Left cardiac atrium (tissue), 4 donors: ENCODE data around the gene LEKR1. TPM values are rescaled to one million over a fixed set of nuclear protein-coding genes. Genes with fewer than 3 reads are reported as not detected.

Source experiments
- ATAC-seq, 2 donors: fragments of 200-7000 bp; cut with Tn5 transposase; one replicate each; pipeline ENCODE4 v1.9.1; 2020; ENCODE audit warnings: mild to moderate bottlenecking in 2 of 2, moderate library complexity in 2 of 2
- DNase-seq: peaks from one replicate; pipeline ENCODE4 v3.0.0-alpha.2; 2020
- intact Hi-C, 2 donors: fragments of 100-400 bp; cut with DNase I; formaldehyde crosslinking; loops; one replicate each; pipeline versions ENCODE4 v1.14.1 to v1.15.1; 2022 to 2023
- total RNA-seq, 2 donors: library from RNA; stranded (reverse); fragmentation: NEBNext Ultra II Directional; extraction: Animal tissue kit (Norgen Biotek cat#: 25700); gene quantifications; one replicate each; pipeline ENCODE4 v1.2.1, GENCODE V29; 2021
- donor health status: DM: no; HTN: yes; CAD: no.
- donor health status: DM: no; HTN: yes; CAD: no; lungs with severe emphysema.
- donor health status: DM: yes; HTN: yes; CAD: no.
- donor health status: Dilated cardiomyopathy.

The LEKR1 gene
- total RNA-seq, 2 donors from 2014 or later = 0.65 to 2.3 TPM

GRCh38 chr3:157066335-157067098 is 240.4 kb downstream of the LEKR1 start:
- ATAC-seq (peak in 1 of 2 donors; percentile 44), DNase-seq (no peak)
- intact Hi-C loops = no loop called here

- intact Hi-C loops = no loop called here
- no peak for ATAC-seq
- DNase-seq = no peak
These were observed 241.0 kb downstream of the LEKR1 start for GRCh38 chr3:157067114-157067513.

GRCh38 chr3:157069406-157069805 is 243.3 kb downstream of the LEKR1 start:
- no peak for ATAC-seq
- no peak for DNase-seq
- intact Hi-C loops = no loop called here

GRCh38 chr3:157069846-157070677 is 243.9 kb downstream of the LEKR1 start:
- DNase-seq = no peak
- intact Hi-C loops = no loop called here
- peak in 1 of 2 donors; percentile 12 for ATAC-seq

GRCh38 chr3:157070678-157070999 is 244.5 kb downstream of the LEKR1 start:
- intact Hi-C loops = no loop called here
- no peak for DNase-seq
- ATAC-seq = peak; percentile 54 to 71

- ATAC-seq = no peak
- DNase-seq = no peak
- intact Hi-C loops = no loop called here
These were observed 245.8 kb downstream of the LEKR1 start for GRCh38 chr3:157071744-157072525.

GRCh38 chr3:157073810-157074209 is 247.7 kb downstream of the LEKR1 start:
- intact Hi-C loops = no loop called here

GRCh38 chr3:157074490-157074889 is 248.3 kb downstream of the LEKR1 start:
- no peak for DNase-seq
- intact Hi-C loops = no loop called here
- ATAC-seq = no peak

More at GRCh38 chr3:157073810-157074209, 247.7 kb downstream of the LEKR1 start:
- DNase-seq (no peak), ATAC-seq (no peak)

GRCh38 chr3:157074981-157075380 is 248.8 kb downstream of the LEKR1 start:
- intact Hi-C loops = no loop called here
- no peak for DNase-seq

GRCh38 chr3:157075693-157076420 is 249.7 kb downstream of the LEKR1 start:
- intact Hi-C loops = no loop called here
- DNase-seq = no peak
- peak; percentile 36 to 54 for ATAC-seq

More at GRCh38 chr3:157074981-157075380, 248.8 kb downstream of the LEKR1 start:
- ATAC-seq = no peak

- DNase-seq (no peak), ATAC-seq (peak in 1 of 2 donors; percentile 62)
- intact Hi-C loops = no loop called here
These were observed 251.4 kb downstream of the LEKR1 start for GRCh38 chr3:157077565-157077991.

- ATAC-seq = no peak
- intact Hi-C loops = no loop called here
- DNase-seq = no peak
These were observed 252.1 kb downstream of the LEKR1 start for GRCh38 chr3:157078131-157078810.

- intact Hi-C loops = no loop called here
- ATAC-seq = no peak
These were observed 252.6 kb downstream of the LEKR1 start for GRCh38 chr3:157078811-157079185.

GRCh38 chr3:157079676-157080369 is 253.7 kb downstream of the LEKR1 start:
- intact Hi-C loops = loop anchor here (5.0 kb wide), 3 partner anchors 263 to 928 kb away; no protein-coding TSS in a partner anchor
- DNase-seq = no peak

More at GRCh38 chr3:157078811-157079185, 252.6 kb downstream of the LEKR1 start:
- DNase-seq = no peak

GRCh38 chr3:157081626-157082210 is 255.6 kb downstream of the LEKR1 start:
- DNase-seq (peak; percentile 93), ATAC-seq (peak; percentile 81 to 93)
- intact Hi-C loops = loop anchor here (2.0 to 5.0 kb wide), 4 partner anchors 264 to 929 kb away; partner anchors contain the start of gene TIPARP (in 1 of the 2)

More at GRCh38 chr3:157079676-157080369, 253.7 kb downstream of the LEKR1 start:
- ATAC-seq = no peak

GRCh38 chr3:157082305-157082982 is 256.3 kb downstream of the LEKR1 start:
- intact Hi-C loops = loop anchor here (2.0 to 5.0 kb wide), 4 partner anchors 265 to 930 kb away; partner anchors contain the start of gene TIPARP (in 1 of the 2)
- DNase-seq (no peak), ATAC-seq (peak in 1 of 2 donors; percentile 13)
